IPS-11a (cell line): ENCODE measurements around the gene FHL3.

Experiments used
- H3K4me3 ChIP-seq: one replicate; pipeline ENCODE4 v1.5.1; 2013; ENCODE audit warnings: low read depth, low read length, control low read depth

Gene FHL3

GRCh38 chr1:38005195-38006007 is at the start of gene FHL3:
FHL3 (minus strand) TSS chr1:38005514; CDS start chr1:37999412, 6,102 bp downstream.
- peak within 1 kb of the TSS; percentile 78 for H3K4me3 ChIP-seq

GRCh38 chr1:38053416-38054091 is 48.2 kb upstream of the FHL3 start:
- no peak overlapping the region for H3K4me3 ChIP-seq

- no peak overlapping the region for H3K4me3 ChIP-seq
Observed at GRCh38 chr1:38052750-38053415, 47.6 kb upstream of the FHL3 start.

- H3K4me3 ChIP-seq: no peak overlapping the region
Observed at GRCh38 chr1:38051079-38051543, 45.8 kb upstream of the FHL3 start.

GRCh38 chr1:38050397-38051078 is 45.2 kb upstream of the FHL3 start:
- H3K4me3 ChIP-seq: no peak overlapping the region

GRCh38 chr1:38047603-38048141 is 42.4 kb upstream of the FHL3 start:
- H3K4me3 ChIP-seq: peak overlapping the region; percentile 53

GRCh38 chr1:38046884-38047602 is 41.7 kb upstream of the FHL3 start:
- peak overlapping the region; percentile 53 for H3K4me3 ChIP-seq

GRCh38 chr1:38046333-38046883 is 41.1 kb upstream of the FHL3 start, which contains the start of gene POU3F1:
POU3F1 (minus strand) TSS chr1:38046793; CDS start chr1:38046743, 50 bp downstream.
- peak within 1 kb of the TSS; percentile 53 for H3K4me3 ChIP-seq

- peak overlapping the region; percentile 27 for H3K4me3 ChIP-seq
Observed at GRCh38 chr1:38045401-38046332, 40.4 kb upstream of the FHL3 start.

GRCh38 chr1:38044221-38045215 is 39.2 kb upstream of the FHL3 start:
- H3K4me3 ChIP-seq: peak overlapping the region; percentile 47

GRCh38 chr1:38043036-38043747 is 37.9 kb upstream of the FHL3 start:
- no peak overlapping the region for H3K4me3 ChIP-seq

GRCh38 chr1:38041936-38042834 is 36.9 kb upstream of the FHL3 start:
- no peak overlapping the region for H3K4me3 ChIP-seq

- no peak overlapping the region for H3K4me3 ChIP-seq
Observed at GRCh38 chr1:38039331-38040088, 34.2 kb upstream of the FHL3 start.

- no peak overlapping the region for H3K4me3 ChIP-seq
Observed at GRCh38 chr1:38038861-38039260, 33.5 kb upstream of the FHL3 start.
